OCI-LY3 (cell line): ENCODE data around the gene HSPB8.

Experiments used
- H2AFZ ChIP-seq: fragments of 200-600, 300-600 bp; shearing (Covaris generic); 2 replicates; pipeline ENCODE4 v1.6.0; 2014; ENCODE audit warnings: antibody characterized with exemption, low read depth, low read length
- H3K27ac ChIP-seq: fragments of 200-600, 300-600 bp; sonication (generic); 2 replicates; pipeline ENCODE4 v1.5.1; 2014; ENCODE audit warnings: mild to moderate bottlenecking, low read length, moderate library complexity, mixed read lengths
- H3K27me3 ChIP-seq: fragments of 200-600, 300-600 bp; sonication (generic); 2 replicates; pipeline ENCODE4 v1.6.1; 2014; ENCODE audit warnings: low read depth, low read length, mixed read lengths
- H3K36me3 ChIP-seq: fragments of 200-600, 300-600 bp; sonication (generic); replicated peaks from 2 replicates; pipeline ENCODE3; 2014; ENCODE audit warnings: low read depth, low read length, mixed read lengths
- H3K4me1 ChIP-seq: fragments of 300-600, 200-600 bp; sonication (generic); 2 replicates; pipeline ENCODE4 v1.6.1; 2014; ENCODE audit warnings: low read length, mixed read lengths
- H3K4me2 ChIP-seq: fragments of 200-600, 300-600 bp; sonication (generic); 2 replicates; pipeline ENCODE4 v1.6.1; 2014; ENCODE audit warnings: low read length, mixed read lengths
- H3K4me3 ChIP-seq: fragments of 300-600, 200-600 bp; sonication (generic); 2 replicates; pipeline ENCODE4 v1.5.1; 2014; ENCODE audit warnings: antibody characterized with exemption, mild to moderate bottlenecking, low read length, moderate library complexity
- H3K79me2 ChIP-seq: fragments of 300-600, 200-600 bp; shearing (Covaris generic); 2 replicates; pipeline ENCODE4 v1.6.1; 2014; ENCODE audit warnings: mild to moderate bottlenecking, low read length, mixed read lengths
- H3K9ac ChIP-seq: fragments of 300-600, 200-600 bp; shearing (Covaris generic); 2 replicates; pipeline ENCODE4 v1.6.0; 2014; ENCODE audit warnings: mild to moderate bottlenecking, low read length, moderate library complexity
- H3K9me3 ChIP-seq: fragments of 200-600, 300-600 bp; shearing (Covaris generic); 2 replicates; pipeline ENCODE4 v1.6.1; 2014; ENCODE audit warnings: low read length, mixed read lengths; ENCODE audit not compliant: insufficient read depth
- H4K20me1 ChIP-seq: fragments of 200-600, 300-600 bp; sonication (generic); 2 replicates; pipeline ENCODE4 v1.6.1; 2016; ENCODE audit warnings: low read length, mixed read lengths; ENCODE audit not compliant: insufficient read depth
- CTCF ChIP-seq: fragments of 200-600, 300-600 bp; sonication (generic); IDR thresholded peaks from 2 replicates; pipeline ENCODE4 v1.5.1; 2014; ENCODE audit warnings: antibody characterized with exemption, low read length, low read depth
- EZH2phosphoT487 ChIP-seq: fragments of 200-600 bp; shearing (Covaris generic); IDR thresholded peaks from 2 replicates; pipeline ENCODE4 v1.6.1; 2018; ENCODE audit warnings: antibody characterized with exemption, mixed run types, low read depth

The HSPB8 gene

GRCh38 chr12:119206348-119207062 lies 27.8 kb downstream of the HSPB8 start:
- Histone ChIP-seq H3K79me2 (no peaks in the 10 kb centered on the region), H3K4me2 (no peak overlapping the region), H3K27me3 (no peaks in the 10 kb centered on the region), H4K20me1 (no peaks in the 10 kb centered on the region), H3K4me3 (no peak overlapping the region), H3K9ac (no peak overlapping the region), H3K36me3 (no peaks in the 10 kb centered on the region), H3K9me3 (no peaks in the 10 kb centered on the region), H2AFZ (no peak overlapping the region), H3K27ac (no peak overlapping the region), H3K4me1 (no peaks in the 10 kb centered on the region)
- TF ChIP-seq EZH2phosphoT487, result no peak
- no peak for TF ChIP-seq CTCF

GRCh38 chr12:119207063-119207560 lies 28.4 kb downstream of the HSPB8 start:
- Histone ChIP-seq H4K20me1 (no peaks in the 10 kb centered on the region), H3K27me3 (no peaks in the 10 kb centered on the region), H3K4me3 (no peak overlapping the region), H3K36me3 (no peaks in the 10 kb centered on the region), H3K79me2 (no peaks in the 10 kb centered on the region), H3K4me1 (no peaks in the 10 kb centered on the region), H3K9me3 (no peaks in the 10 kb centered on the region), H2AFZ (no peak overlapping the region), H3K9ac (no peak overlapping the region), H3K4me2 (no peak overlapping the region), H3K27ac (no peak overlapping the region)
- TF ChIP-seq EZH2phosphoT487 (no peak), CTCF (no peak)

GRCh38 chr12:119208626-119209061 lies 29.9 kb downstream of the HSPB8 start:
- Histone ChIP-seq H3K27ac (no peak overlapping the region), H3K4me1 (no peaks in the 10 kb centered on the region), H3K36me3 (no peaks in the 10 kb centered on the region), H3K4me2 (no peak overlapping the region), H3K79me2 (no peaks in the 10 kb centered on the region), H4K20me1 (no peaks in the 10 kb centered on the region), H3K9me3 (no peaks in the 10 kb centered on the region), H2AFZ (no peak overlapping the region), H3K9ac (no peak overlapping the region), H3K4me3 (no peak overlapping the region), H3K27me3 (no peaks in the 10 kb centered on the region)
- TF ChIP-seq EZH2phosphoT487 (no peak), CTCF (no peak)

GRCh38 chr12:119211884-119212283 lies 33.2 kb downstream of the HSPB8 start:
- Histone ChIP-seq H3K4me2 (no peak overlapping the region), H3K4me1 (no peaks in the 10 kb centered on the region), H3K27me3 (no peaks in the 10 kb centered on the region), H4K20me1 (no peaks in the 10 kb centered on the region), H3K27ac (no peak overlapping the region), H3K79me2 (no peaks in the 10 kb centered on the region), H3K9ac (no peak overlapping the region), H2AFZ (no peak overlapping the region), H3K9me3 (no peaks in the 10 kb centered on the region), H3K4me3 (no peak overlapping the region), H3K36me3 (no peaks in the 10 kb centered on the region)
- no peak for TF ChIP-seq EZH2phosphoT487
- no peak for TF ChIP-seq CTCF
